Endothelial cell of umbilical vein (primary cell): ENCODE measurements around the gene GGT6. TPM values are rescaled to one million over a fixed set of nuclear protein-coding genes. Genes with fewer than 3 reads are reported as not detected.

Experiments
- BruUV-seq: library from RNA; stranded (reverse); fragments of 400-500 nt; replicated peaks from 2 replicates; lab custom pipeline; 2021; lab: Mats Ljungman, UMichigan
- CTCF ChIA-PET: fragments of 300-600, 350-600 bp; sonication (Branson Sonifier 250); formaldehyde crosslinking; loops from one replicate; lab custom pipeline; 2021; ENCODE audit warnings: antibody characterized with exemption, inconsistent platforms; lab: Charles Lee
- POLR2A ChIA-PET: fragments of 300-600, 350-600 bp; sonication (Branson Sonifier 250); formaldehyde crosslinking; loops from one replicate; lab custom pipeline; 2021; ENCODE audit warnings: antibody characterized with exemption, inconsistent platforms; lab: Charles Lee
- DNase-seq: peaks from one replicate; pipeline ENCODE4 v3.0.0-alpha.2; 2011; ENCODE audit warnings: low read depth, low spot score
- FAIRE-seq: peaks from 2 replicates; lab custom pipeline; 2011; peaks lifted over from hg19 to GRCh38; lab: Jason Lieb, UNC
- H2AFZ ChIP-seq: 2 replicates; pipeline ENCODE4 v1.6.0; 2012; ENCODE audit warnings: low read depth, low read length, control low read depth, inconsistent platforms
- H3K27ac ChIP-seq: 2 replicates; pipeline ENCODE4 v1.5.1; 2011; ENCODE audit warnings: low read depth, mild to moderate bottlenecking, control low read depth, low read length, moderate library complexity; ENCODE audit not compliant: insufficient read depth
- H3K27me3 ChIP-seq, 2 experiments: 2 replicates each; pipeline versions ENCODE4 v1.6.0 to v1.6.1; 2011; ENCODE audit warnings: low read length in 2 of 2, mixed read lengths in 1 of 2; ENCODE audit not compliant: control insufficient read depth in 2 of 2, insufficient read depth in 2 of 2
- H3K36me3 ChIP-seq, 2 experiments: 2 replicates in 1 of 2; 3 replicates in 1 of 2; pipeline ENCODE4 v1.5.1; 2011; ENCODE audit warnings: low read length in 2 of 2, mild to moderate bottlenecking in 1 of 2, moderate library complexity in 1 of 2; ENCODE audit not compliant: control insufficient read depth in 2 of 2, insufficient read depth in 2 of 2; ENCODE audit errors: extremely low read depth in 1 of 2
- H3K4me1 ChIP-seq: 3 replicates; pipeline ENCODE4 v1.5.1; 2011; ENCODE audit warnings: mild to moderate bottlenecking, low read length; ENCODE audit not compliant: control insufficient read depth, insufficient read depth; ENCODE audit errors: extremely low read depth
- H3K4me2 ChIP-seq: 2 replicates; pipeline ENCODE4 v1.6.1; 2011; ENCODE audit warnings: low read length, control low read depth, mixed read lengths; ENCODE audit not compliant: insufficient read depth
- H3K4me3 ChIP-seq, 3 experiments: fragments of 200-600 bp in 1 of 3; sonication (generic), shearing (Covaris generic) in 1 of 3; replicated peaks in 1 of 3; 2 replicates each; pipeline ENCODE4 v1.5.1; 2011 to 2016; ENCODE audit warnings: control low read depth in 3 of 3, low read length in 3 of 3, mild to moderate bottlenecking in 2 of 3, inconsistent platforms in 1 of 3, low read depth in 1 of 3, moderate library complexity in 1 of 3; ENCODE audit not compliant: insufficient read depth in 1 of 3
- H3K79me2 ChIP-seq: 2 replicates; pipeline ENCODE4 v1.6.0; 2012; ENCODE audit warnings: low read length, inconsistent platforms; ENCODE audit not compliant: control insufficient read depth, insufficient read depth
- H3K9ac ChIP-seq: replicated peaks from 2 replicates; pipeline ENCODE3; 2011; ENCODE audit warnings: low read length, control low read depth; ENCODE audit not compliant: insufficient read depth; ENCODE audit errors: extremely low read depth
- H3K9me1 ChIP-seq: replicated peaks from 3 replicates; pipeline ENCODE4 v1.6.0; 2011; ENCODE audit warnings: mild to moderate bottlenecking, low read length; ENCODE audit not compliant: control insufficient read depth, insufficient read depth; ENCODE audit errors: extremely low read depth
- H3K9me3 ChIP-seq: replicated peaks from 2 replicates; pipeline ENCODE4 v1.5.1; 2012; ENCODE audit warnings: low read length, inconsistent platforms; ENCODE audit not compliant: control insufficient read depth, insufficient read depth
- H4K20me1 ChIP-seq: replicated peaks from 2 replicates; pipeline ENCODE3; 2011; ENCODE audit warnings: mild to moderate bottlenecking, low read length; ENCODE audit not compliant: control insufficient read depth, insufficient read depth; ENCODE audit errors: extremely low read depth
- EZH2 ChIP-seq: IDR thresholded peaks from 2 replicates; pipeline ENCODE4 v1.6.1; 2012; ENCODE audit warnings: borderline replicate concordance, low read depth, mild to moderate bottlenecking, moderate library complexity, low read length, inconsistent platforms; ENCODE audit not compliant: severe bottlenecking
- FOS ChIP-seq: IDR thresholded peaks from 2 replicates; pipeline ENCODE4 v1.6.1; 2011; ENCODE audit warnings: mild to moderate bottlenecking, low read length, moderate library complexity, borderline replicate concordance; ENCODE audit not compliant: insufficient read depth
- GATA2 ChIP-seq: IDR thresholded peaks from 2 replicates; pipeline ENCODE4 v1.7.0; 2011; ENCODE audit warnings: low read depth, mild to moderate bottlenecking, moderate library complexity, mixed read lengths, low read length; ENCODE audit not compliant: insufficient read length, insufficient read depth
- JUN ChIP-seq: IDR thresholded peaks from 2 replicates; pipeline ENCODE4 v1.6.1; 2011; ENCODE audit warnings: borderline replicate concordance, low read depth; ENCODE audit not compliant: insufficient read length, insufficient read depth
- MYC ChIP-seq: IDR thresholded peaks from one replicate; pipeline ENCODE4 v1.6.1; 2011; ENCODE audit warnings: mild to moderate bottlenecking, low read depth, low read length
- POLR2A ChIP-seq: IDR thresholded peaks from 2 replicates; pipeline ENCODE4 v1.6.1; 2012; ENCODE audit warnings: low read depth, mild to moderate bottlenecking, control low read depth, low read length
- POLR2AphosphoS5 ChIP-seq: IDR thresholded peaks from 2 replicates; pipeline ENCODE4 v1.6.1; 2012; ENCODE audit warnings: low read depth, mild to moderate bottlenecking, control low read depth, low read length, moderate library complexity; ENCODE audit not compliant: insufficient read depth
- dilution Hi-C: fragments of 300-500 bp; cut with MboI; formaldehyde crosslinking; loops from one replicate; pipeline ENCODE4 v1.15.0; 2019; ENCODE audit warnings: low sequenced_read_pairs; ENCODE audit not compliant: extremely low pct_ligation_motif_present
- intact Hi-C: fragments of 100-400 bp; cut with micrococcal nuclease; formaldehyde crosslinking; loops from one replicate; pipeline ENCODE4 v1.10.0; 2022
- polyA plus RNA-seq, 4 experiments: library from polyadenylated mRNA; depleted of rRNA in 3 of 4; stranded (reverse) in 3 of 4; unstranded in 1 of 4; fragments of >200 nt; gene quantifications; 2 replicates each; pipeline versions ENCODE4 v1.2.1 to v1.2.3, GENCODE V29; 2011 to 2012; ENCODE audit warnings: missing spikeins in 1 of 4
- total RNA-seq: library from RNA; stranded (reverse); gene quantifications from 2 replicates; pipeline ENCODE4 v1.2.3, GENCODE V29; 2021
- TF ChIP-seq, protein P1 (sequence below), 2 donors: IDR thresholded peaks; 1 replicate in 1 of 2; 2 replicates in 1 of 2; pipeline ENCODE4 v1.5.1; 2011; ENCODE audit warnings: low read length in 2 of 2, mild to moderate bottlenecking in 2 of 2, moderate library complexity in 2 of 2, control low read depth in 1 of 2, inconsistent platforms in 1 of 2, low read depth in 1 of 2; ENCODE audit not compliant: insufficient read depth in 1 of 2; ENCODE audit errors: extremely low read depth in 1 of 2
- TF ChIP-seq, protein P2 (sequence below): IDR thresholded peaks from 2 replicates; pipeline ENCODE4 v1.6.1; 2011; ENCODE audit not compliant: insufficient read depth, insufficient read length

Gene GGT6
- total and polyA plus RNA-seq, 2 donors (not counting 3 experiments of a cell fraction or from before 2014, with no cell fraction given) = not detected

GRCh38 chr17:4556996-4557395, 3.4 kb downstream of the GGT6 start:
- intact Hi-C loops (no loop called here), dilution Hi-C loops (no loop called here)
- Histone ChIP-seq H3K27me3 (no peaks in the 10 kb centered on the region), H3K9me3 (no peaks in the 10 kb centered on the region), H3K79me2 (peaks cover 20% of the 10 kb centered on the region), H2AFZ (no peak overlapping the region), H3K4me2 (no peak overlapping the region), H3K9me1 (no peaks in the 10 kb centered on the region), H3K36me3 (peaks cover 1 to 6% of the 10 kb centered on the region in 2 experiments), H3K27ac (no peak overlapping the region), H3K9ac (no peak overlapping the region), H3K4me3 (no peak overlapping the region), H4K20me1 (no peaks in the 10 kb centered on the region), H3K4me1 (peaks cover 17% of the 10 kb centered on the region)
- DNase-seq (no peak), FAIRE-seq (no peak)
- ChIA-PET POLR2A (no interaction called here), CTCF (interaction anchor here (0.8 to 3.9 kb wide), 3 partner anchors 8 to 136 kb away, joined by 3 to 31 read pairs (median 4); no protein-coding TSS in a partner anchor)
- TF ChIP-seq POLR2AphosphoS5 = no peak
- no peak for TF ChIP-seq JUN
- no peak for TF ChIP-seq EZH2
- TF ChIP-seq MYC = no peak
- TF ChIP-seq FOS = no peak
- TF ChIP-seq GATA2 = no peak
- TF ChIP-seq, protein P1, sequence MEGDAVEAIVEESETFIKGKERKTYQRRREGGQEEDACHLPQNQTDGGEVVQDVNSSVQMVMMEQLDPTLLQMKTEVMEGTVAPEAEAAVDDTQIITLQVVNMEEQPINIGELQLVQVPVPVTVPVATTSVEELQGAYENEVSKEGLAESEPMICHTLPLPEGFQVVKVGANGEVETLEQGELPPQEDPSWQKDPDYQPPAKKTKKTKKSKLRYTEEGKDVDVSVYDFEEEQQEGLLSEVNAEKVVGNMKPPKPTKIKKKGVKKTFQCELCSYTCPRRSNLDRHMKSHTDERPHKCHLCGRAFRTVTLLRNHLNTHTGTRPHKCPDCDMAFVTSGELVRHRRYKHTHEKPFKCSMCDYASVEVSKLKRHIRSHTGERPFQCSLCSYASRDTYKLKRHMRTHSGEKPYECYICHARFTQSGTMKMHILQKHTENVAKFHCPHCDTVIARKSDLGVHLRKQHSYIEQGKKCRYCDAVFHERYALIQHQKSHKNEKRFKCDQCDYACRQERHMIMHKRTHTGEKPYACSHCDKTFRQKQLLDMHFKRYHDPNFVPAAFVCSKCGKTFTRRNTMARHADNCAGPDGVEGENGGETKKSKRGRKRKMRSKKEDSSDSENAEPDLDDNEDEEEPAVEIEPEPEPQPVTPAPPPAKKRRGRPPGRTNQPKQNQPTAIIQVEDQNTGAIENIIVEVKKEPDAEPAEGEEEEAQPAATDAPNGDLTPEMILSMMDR (IDR thresholded peaks at IDR 0.05; ENCODE audit: extremely low read depth in 1 of 2, insufficient read depth in 1 of 2, low read depth in 1 of 2, low read length in 2 of 2) = no peak
- TF ChIP-seq, protein P2, sequence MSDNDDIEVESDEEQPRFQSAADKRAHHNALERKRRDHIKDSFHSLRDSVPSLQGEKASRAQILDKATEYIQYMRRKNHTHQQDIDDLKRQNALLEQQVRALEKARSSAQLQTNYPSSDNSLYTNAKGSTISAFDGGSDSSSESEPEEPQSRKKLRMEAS = no peak
- no peak for TF ChIP-seq POLR2A
- BruUV-seq = no TSS peak
